NCI-H446 (cell line): ENCODE measurements around the gene INTS11.
A peak's percentile ranks its signal among the peaks of the same experiment; 100 is the strongest.

ENCODE experiments used
- DNase-seq, 2 experiments: peaks; one replicate each; lab custom pipeline; 2025; lab: John Stamatoyannopoulos, UW

INTS11 gene

DNA sequence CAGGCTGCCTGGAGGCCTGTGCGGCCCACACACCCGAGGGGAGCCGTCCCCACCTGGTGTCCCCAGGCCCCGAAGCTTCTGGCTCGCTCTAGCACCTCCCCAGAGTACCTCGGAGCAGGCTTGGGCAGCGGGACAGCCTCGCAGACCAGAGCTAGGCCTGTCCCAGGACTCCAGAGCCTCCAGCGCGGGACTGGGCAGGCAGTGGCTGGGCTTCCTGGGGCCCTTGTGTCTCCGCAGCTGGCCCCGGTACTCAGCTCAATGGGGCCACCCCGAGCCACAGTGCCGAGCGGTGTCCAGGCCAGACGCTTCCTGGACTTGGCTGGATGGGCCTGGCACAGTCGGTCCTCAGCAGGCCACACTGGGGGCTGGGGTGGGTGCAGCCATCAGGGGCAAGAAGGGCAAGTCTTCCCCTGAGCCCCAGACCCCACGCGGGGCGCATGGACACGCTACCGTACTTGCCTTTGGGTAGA is 39.3 kb downstream of the INTS11 start:
- DNase-seq: no peak

DNA sequence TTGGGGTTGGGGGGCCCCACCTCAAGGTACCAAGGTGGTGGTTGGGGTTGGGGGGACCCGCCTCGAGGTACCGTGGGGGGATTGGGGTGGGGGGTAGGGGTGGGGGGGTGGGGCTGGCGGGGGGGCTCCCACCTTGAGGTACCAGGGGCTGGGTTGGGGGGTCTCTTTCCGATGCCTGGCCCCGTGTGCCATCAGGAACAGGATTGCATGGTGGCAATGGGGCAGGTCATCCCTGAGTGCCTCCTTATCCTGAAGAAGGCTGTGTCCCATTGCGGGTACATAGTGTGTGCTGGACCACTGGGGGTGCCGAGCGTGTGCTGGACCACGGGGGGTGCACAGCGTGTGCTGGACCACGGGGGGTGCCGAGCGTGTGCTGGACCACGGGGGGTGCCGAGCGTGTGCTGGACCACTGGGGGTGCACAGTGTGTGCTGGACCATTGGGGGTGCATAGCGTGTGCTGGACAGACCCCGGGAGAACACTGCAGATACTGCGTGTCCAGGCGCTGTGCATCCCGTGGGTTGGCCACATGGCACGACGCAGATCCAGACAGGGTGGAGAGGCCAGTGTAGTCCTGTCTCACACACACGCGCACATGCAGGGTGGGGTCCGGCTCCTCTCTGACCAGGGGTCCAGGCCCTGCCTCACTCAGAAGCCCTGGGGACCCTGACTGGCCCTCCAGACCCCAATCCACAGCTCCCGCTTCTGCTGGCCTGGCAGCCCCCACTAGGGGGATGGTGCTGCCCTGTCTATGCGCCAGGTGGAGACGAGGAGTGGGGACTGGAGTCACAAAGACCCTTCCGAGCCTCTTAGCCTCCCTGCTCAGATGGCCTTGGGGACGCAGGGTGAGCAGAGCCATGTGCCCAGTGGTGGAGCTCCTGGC is 40.0 kb downstream of the INTS11 start:
- DNase-seq: no peak

DNA sequence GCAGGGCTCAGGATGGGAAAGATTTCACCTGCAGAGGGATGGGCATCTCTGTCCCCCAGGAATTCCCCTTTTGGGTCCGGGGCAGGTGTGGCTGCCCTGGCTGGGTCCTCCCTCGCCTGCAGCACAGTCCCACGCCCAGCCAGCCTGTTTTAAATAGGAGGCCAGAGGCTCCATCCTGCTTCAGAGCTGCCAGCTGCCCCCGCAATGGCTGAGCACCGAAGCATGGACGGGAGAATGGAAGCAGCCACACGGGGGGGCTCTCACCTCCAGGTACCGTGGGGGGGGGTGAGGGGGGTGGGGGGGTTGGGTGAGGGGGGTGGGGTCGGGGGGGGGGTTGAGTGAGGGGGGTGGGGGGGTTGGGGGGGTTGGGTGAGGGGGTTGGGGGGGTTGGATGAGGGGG is 40.6 kb downstream of the INTS11 start:
- peak in 1 of 2 experiments; percentile 33 for DNase-seq

DNA sequence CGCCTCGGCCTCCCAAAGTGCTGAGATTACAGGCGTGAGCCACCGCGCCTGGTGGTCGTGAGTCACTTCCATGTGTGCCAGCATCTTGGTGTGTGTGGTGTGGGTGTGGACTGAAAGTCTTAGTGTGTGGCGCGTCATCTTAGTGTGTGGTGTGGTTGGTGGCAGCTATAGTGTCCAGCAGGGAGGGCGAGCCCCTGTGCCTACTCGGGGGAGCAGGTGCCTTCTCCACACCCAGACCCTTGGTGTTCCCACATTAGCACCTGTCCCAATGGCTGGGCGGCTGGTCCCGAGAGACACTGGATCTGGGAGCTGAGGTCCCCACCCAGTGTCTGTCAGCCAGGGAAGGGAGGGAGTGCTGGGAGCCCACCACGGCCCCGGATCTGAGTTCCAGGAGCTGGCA is 41.5 kb downstream of the INTS11 start:
- DNase-seq: no peak

DNA sequence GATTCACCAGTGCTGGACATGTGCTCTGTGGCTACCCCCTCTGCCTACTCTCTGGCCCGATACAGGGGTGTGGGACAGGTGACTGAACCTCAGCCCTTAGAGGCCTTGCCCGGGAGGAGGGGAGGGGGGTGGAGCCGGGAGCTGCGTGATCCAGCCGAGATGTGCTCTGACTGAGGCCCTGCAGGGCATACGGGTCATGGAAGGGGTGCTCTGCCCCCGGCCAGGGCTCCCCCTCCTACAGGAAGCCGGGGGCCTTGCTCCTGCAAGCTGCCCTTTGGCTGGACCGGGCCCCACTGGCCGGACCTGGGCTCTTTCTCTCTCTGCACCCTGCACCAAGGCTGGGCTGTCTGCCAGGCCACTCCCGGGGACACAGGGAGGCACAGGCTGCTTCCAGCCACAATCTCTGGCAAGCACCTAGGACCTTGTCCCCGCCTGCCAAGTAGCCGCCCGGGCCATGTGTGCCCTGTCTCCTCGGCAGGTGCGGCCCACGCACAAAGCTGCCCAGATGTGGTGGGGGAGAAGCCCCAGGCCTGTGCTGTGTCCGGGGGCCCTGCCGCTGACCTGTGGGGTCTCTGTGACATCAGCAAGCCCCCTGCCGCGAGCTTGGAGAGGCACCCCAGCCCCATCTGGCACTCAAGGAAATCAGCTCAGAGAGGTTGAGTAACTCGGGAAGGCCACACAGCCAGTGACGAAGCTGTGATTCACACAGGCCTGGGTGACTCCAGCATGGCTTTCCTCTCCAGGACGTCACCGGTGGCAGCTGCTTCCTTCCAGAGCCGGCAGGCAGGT is 42.7 kb downstream of the INTS11 start:
- DNase-seq: peak in 1 of 2 experiments; percentile 37

DNA sequence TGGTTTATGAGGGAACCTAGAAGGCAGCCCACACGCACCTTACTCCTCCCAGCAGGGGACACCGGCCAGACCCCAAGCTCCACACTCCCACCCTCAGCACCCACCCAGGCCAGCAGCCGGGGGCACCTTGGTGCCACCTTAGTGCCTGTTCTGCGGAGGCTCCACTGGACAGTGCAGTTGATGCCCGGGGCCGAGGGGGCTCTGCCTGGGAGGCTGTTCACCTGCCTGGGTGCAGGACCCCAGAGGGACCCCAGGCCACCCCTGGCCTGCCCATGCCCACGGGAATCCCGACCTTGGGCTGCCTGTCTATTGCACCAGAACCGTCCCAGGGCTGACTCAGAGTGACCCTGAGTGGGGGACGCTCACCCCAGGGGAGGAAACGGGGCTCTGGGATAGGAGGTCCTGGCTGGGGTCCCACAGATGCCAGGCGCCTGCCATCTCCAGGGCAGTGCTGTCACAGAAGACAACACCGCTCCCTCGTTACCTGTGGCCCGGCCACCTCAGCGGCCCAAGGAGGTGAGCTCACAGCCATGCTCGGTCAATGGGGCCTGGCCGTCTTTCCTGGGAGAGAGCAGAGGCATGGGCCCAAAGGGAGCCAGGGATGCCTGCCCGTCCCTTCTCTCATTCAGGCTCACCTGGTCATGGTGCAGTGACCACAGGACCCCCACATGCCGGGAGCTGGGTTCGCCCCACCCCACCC is 43.5 kb downstream of the INTS11 start:
- DNase-seq: no peak

DNA sequence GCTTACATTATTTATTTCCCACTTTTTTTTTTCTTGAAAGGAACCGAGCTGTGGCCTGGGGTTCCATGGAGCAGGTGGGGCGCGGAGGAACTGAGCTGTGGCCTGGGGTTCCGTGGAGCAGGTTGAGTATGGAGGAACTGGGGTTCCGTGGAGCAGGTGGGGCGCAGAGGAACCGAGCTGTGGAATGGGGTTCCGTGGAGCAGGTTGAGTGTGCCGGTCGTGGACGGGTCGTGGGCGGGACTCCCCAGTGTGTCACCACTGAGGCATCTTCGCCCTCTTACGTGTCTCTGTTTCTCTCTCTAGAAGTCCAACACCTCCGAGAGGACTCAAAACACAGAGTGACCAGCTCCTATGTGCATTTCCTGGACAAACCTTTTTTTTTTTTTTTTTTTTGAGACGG is 45.4 kb downstream of the INTS11 start:
- no peak for DNase-seq

DNA sequence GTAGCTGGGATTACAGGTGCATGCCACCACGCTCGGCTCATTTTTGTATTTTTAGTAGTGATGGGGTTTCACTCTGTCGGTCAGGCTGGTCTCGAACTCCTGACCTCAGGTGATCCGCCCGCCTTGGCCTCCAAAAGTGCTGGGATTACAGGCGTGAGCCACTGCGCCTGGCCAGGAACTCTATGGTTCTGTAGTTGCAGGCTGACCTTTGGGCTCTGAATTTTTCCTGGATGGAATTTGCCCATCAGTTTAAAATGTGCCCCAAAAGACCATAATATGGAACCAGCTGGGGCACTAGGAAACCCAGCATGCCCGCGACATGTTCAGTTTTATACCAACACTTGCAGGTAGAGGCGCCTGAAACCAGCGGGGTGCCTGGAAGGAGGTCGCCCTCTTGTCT is 45.8 kb downstream of the INTS11 start:
- DNase-seq: no peak

DNA sequence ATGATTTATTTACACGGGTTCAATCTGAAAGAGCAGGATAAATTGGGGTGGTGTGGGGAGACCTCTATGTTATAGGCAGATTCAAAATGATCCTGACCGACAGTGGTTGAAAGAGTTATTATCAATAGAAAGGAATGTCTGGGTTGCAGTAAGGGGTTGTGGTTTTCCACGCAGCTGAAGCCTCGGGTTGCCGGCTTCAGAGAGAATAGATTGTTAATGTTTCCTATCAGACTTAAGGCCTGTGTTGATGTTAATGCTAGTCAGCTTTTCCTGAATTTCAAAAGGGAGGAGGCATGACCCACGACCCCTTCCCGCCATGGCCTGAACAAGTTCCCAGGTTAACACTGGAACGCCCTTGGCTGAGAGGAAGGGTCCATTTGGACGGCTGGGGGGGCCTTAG is 48.6 kb downstream of the INTS11 start:
- no peak for DNase-seq

DNA sequence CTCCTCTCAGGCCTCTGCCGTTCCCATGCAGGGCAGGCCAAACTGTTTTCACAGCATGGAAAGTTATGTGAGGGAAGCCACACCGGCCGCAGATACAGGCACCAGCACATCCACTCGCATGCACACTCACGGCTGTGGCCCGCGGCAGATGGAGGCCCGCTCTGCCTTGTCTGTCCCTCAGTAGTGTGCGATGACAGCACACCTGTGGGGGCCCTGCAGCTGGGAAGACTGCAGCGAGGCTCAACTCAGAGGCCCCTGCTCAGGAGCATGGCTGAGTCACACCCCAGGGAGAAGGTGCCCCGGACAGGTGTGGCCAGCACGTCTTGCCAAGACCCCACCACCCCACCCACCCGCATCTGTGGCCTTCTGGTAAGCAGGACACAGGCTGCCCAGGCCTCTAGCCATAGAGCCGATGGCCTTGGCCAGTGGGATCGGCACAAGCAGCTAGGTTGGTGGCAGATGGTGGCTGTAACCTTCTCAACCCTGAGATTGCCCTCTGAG is 49.5 kb downstream of the INTS11 start:
- no peak for DNase-seq

DNA sequence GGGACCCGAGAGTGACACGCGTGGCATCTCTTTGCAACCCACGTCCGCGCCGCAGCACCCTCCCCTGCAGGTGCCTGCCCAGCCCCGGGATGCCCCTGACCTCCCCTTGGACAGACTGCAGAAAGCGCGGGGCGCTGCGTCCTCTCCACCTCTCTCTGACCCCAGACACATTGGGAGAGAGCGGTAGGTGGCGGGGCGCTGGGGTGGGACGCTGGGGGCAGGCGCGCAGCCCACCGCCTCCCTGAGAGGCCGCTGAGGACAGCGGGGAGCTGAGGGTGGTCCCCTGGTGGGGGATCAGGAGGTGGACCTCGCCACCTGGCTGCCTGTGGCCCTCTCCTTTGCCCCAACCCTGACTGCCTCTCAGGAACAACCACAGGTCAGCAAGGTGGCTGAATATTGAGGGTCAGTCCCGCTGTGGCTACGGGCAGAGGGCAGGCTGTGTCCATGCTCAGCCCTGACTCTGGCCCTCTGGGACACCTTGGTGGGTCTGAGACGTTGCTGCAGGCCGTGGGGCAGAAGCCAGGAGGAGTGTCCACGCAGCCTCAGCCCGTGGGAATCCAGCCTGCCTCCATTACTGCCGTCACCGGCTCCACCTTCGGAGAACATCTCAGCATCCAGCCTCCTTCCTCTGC is 50.0 kb downstream of the INTS11 start:
- DNase-seq: no peak

DNA sequence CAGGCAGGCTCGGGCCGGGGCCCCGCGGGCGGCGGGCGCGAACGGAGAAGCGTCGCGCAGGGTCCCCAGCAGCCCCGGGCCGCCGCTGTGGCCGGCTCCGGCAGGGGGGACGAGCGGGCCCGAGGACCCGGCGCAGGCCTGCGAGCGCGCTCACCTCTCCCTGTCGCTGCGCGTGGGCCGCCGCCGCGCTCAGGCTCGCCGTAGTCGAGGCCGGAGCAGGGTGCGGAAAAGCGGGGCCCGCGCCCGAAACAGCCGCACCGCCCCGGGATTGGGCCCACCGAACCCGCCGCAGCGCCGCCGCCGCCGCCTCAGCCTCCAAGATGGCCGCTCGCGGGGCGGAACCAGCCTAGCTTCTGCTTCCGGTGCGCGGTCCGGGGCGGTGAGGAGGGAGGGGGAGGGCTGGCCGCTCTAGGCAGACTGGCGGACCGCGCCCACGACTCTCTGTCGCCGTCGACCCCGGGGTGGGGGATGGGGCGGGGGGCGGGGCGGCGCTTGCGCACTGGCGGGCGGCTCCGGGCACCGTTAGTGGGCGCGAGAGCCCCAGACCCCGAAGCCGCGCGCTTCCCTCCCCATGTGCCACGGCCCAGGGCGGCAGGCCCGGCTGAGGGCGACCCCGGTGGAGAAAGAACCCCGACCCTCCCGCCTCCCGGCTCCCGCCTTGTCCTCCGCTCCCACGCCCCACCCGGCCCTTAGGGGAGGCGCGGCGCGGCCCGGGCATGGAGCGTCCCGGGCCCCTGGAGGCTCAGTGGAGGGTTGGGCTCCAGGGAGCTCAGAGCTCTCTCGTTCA is 50.8 kb downstream of the INTS11 start, which contains the start of gene UBE2J2:
UBE2J2 (minus strand) TSS at position 343 of the 787 bp plus-strand sequence. CDS start 5,862 bp downstream, outside the sequence.
- peak; percentile 65 to 93 for DNase-seq

DNA sequence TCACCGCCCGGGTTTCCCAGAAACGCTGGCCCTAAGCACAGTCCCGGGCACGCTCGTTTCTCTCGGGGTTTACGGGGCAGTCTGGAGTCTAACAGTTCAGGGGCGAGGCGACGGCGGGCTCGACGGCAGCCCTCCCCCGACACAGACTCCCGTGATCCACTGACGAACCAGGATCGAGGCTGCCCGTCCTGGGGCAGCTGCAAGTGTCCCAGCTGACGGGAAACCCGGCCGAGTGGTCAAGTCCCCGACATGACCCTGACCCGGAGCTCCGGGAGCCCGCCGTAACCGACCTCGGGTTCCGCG is 51.3 kb downstream of the INTS11 start:
- DNase-seq: no peak

DNA sequence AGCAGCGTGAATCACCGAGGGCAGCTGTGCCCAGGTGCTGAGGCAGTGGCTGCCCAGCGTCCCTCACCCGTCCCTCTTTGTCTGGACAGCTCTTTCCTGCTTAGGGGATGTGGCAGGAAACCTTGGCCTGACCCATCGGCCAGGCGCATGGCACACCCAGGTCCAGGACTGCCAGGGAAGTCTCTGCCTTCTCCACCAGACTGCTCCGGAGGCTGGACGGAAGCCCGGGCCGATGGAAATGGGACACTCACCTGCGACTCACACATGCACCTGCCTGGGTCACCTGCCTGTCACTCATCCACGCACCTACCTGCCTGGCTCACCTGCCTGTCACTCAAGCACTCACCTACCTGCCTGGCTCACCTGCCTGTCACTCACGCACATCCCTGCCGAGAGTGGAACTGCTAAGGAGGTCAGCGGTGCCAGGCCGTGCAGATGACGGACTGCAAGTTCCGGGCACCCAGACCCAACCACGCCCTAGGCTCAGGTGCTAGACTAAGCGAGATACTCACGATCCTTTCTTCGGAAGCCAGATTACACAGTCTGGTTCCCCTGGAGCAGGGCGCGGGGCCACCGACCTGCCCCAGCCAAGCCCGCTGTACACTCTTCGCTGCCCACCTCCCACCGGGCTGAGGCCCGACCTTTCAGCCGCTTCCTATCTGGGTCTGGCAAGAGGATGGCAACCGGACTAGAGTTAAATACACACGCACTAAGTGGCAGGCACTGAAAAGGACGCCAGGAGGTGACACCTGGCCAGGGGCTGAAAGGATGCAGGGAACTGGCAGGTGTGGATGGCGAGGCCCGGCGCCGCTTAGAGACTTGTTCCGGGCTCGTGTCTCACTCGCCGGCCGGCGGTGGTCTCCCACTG is 51.9 kb downstream of the INTS11 start:
- DNase-seq: no peak

DNA sequence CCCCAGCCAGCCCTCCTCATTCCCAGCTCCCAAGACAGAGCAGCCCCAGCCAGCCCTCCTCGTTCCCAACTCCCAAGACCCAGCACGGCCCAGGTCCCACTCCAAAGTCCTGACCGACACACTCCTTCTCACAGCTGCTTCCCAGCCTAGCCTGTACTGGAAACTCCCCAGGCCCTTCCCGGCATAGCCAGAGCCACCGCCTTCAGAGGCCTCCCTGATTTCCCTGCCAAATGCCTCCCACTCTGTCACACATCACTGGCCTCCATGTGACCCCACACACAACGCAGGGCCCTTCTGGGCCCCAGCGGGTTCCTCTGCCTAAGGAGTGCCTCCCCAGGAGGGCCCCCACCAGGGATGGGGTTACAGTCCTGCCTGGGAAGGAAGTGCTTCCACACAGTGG is 53.6 kb downstream of the INTS11 start:
- DNase-seq: no peak

DNA sequence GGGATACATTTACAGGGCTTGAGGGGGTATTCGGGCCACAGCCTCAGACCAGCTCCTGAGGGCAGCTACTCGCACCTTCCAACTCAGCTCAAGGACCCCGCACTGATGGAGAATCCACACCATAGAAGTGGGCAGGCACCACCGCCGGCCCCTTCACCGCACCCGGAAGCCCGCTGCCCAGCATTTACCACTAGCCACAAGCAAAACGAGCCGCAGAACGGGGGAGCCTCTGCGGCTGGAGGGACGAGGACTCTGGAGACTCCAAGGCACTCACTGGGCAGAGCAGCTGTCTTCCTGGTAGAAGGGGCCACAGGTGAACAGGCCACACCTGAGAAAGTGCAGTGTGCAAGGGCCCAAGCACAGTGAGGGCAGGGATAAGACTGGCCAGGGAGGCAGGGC is 56.2 kb downstream of the INTS11 start:
- no peak for DNase-seq

DNA sequence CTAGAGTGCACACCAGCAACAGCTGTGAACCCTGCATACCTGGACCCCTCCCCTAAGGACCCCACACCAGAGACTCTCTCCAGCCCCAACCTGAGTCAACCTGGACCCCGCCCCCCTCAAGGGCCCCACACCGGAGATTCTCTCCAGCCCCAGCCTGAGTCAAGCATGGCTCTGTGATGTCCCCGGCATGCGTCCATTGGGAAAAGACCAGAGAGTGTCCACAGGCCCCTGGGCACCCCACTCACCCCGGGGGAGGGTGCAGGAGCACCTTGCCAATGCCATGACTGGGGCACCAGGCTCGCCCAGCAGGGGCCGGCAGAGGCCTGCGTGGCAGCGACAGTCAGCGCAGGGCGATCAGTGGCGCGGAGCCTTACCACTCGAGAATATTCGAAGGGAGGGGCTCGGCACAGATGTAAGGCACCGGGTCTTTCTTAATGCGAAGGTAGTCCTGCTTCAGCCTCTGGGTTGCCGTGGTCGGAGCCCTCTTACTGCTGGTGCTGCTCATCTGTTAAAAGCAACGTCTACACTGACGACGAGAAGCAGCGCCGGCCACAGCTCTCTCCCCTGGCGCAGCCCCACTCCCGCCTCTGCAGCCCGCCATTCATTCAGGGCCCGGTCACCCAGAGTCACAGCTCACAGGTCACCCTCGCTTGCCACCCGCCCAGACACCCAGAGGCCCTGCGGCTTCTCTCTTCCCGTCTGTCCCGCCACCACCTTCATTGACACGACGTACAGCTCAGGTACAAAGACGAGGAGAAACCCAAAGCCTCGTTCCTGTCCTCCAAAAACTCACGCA is 56.8 kb downstream of the INTS11 start:
- DNase-seq: no peak

DNA sequence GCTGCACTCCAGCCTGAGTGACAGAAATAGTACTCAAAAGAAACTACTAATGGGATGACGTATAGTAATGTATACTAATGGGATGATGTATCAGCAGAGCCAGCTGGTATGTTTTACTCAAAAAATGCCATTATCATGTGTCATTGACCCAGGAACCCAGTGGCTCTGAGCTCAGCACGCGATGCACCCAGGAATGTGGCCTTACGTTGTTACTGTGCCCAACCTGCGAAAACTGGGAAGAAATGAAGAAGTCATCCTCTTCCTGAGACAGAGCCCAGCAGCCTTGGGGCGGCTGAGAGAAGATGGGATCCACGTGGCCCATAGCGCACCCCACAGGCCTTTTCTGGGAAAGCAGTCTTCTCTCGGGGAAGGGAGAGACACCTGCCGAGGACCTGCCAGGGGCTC is 59.6 kb downstream of the INTS11 start:
- no peak for DNase-seq

DNA sequence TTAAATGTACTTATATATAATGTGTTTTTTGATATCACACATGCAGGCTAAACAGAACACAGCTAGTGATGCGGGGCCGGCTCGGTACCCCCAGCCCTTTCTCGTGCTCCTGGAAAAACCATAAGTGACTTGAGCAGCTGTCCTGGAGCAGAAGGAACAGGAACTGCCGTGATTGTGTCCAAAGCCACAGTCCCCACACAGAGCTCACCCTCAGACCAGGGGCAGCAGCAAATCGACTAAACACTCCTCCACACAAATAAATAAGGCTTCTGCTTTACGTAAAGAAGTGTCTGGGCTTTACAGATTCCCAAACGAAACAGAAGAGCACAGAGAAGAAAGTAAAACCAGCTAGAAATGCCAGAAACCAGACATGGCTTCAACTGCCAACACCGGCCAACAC is 60.4 kb downstream of the INTS11 start:
- no peak for DNase-seq
